SK-N-SH treated with all-trans-retinoic acid at 6 μM for 48 hours (cell line): ENCODE data around the gene TBC1D12.
A peak's percentile ranks its signal among the peaks of the same experiment; 100 is the strongest.

Experiments
- ATAC-seq: fragments of 200-7000 bp; cut with Tn5 transposase; 3 replicates; pipeline ENCODE4 v1.9.1; 2020; ENCODE audit warnings: mild to moderate bottlenecking, moderate library complexity
- ARNTL ChIP-seq: fragments of 450-650 bp; formaldehyde crosslinking; IDR thresholded peaks from 2 replicates; pipeline ENCODE4 v1.5.0; 2020; ENCODE audit warnings: low read depth, mild to moderate bottlenecking, moderate library complexity, borderline replicate concordance
- CREB5 ChIP-seq: fragments of 250-450 bp; sonication (Bioruptor Pico); IDR thresholded peaks from 2 replicates; pipeline ENCODE4 v1.5.1; 2020; ENCODE audit warnings: low read depth, mild to moderate bottlenecking, moderate library complexity
- CSDC2 ChIP-seq: fragments of 250-450 bp; sonication (Bioruptor Pico); IDR thresholded peaks from 2 replicates; pipeline ENCODE4 v1.5.0; 2020; ENCODE audit warnings: mild to moderate bottlenecking, moderate library complexity
- GLIS3 ChIP-seq: fragments of 250-450 bp; sonication (Bioruptor Pico); IDR thresholded peaks from 2 replicates; pipeline ENCODE4 v1.5.0; 2020; ENCODE audit warnings: mild to moderate bottlenecking, moderate library complexity
- OSR1 ChIP-seq: fragments of 250-450 bp; sonication (Bioruptor Pico); IDR thresholded peaks from 2 replicates; pipeline ENCODE4 v1.8.0; 2022; ENCODE audit warnings: moderate library complexity, mild to moderate bottlenecking, inconsistent platforms
- PATZ1 ChIP-seq: fragments of 250-450 bp; sonication (Bioruptor Pico); IDR thresholded peaks from 2 replicates; pipeline ENCODE4 v1.8.0; 2020; ENCODE audit warnings: mild to moderate bottlenecking, moderate library complexity, borderline replicate concordance
- POU6F1 ChIP-seq: fragments of 250-450 bp; sonication (Bioruptor Pico); IDR thresholded peaks from 2 replicates; pipeline ENCODE4 v1.8.0; 2021; ENCODE audit warnings: low read depth, mild to moderate bottlenecking, moderate library complexity, borderline replicate concordance
- PPARA ChIP-seq: fragments of 250-450 bp; sonication (Bioruptor Pico); IDR thresholded peaks from 2 replicates; pipeline ENCODE4 v1.5.0; 2020; ENCODE audit warnings: mild to moderate bottlenecking, borderline replicate concordance
- RARB ChIP-seq: fragments of 250-450 bp; sonication (Bioruptor Pico); IDR thresholded peaks from 2 replicates; pipeline ENCODE4 v1.8.0; 2021; ENCODE audit warnings: mild to moderate bottlenecking, moderate library complexity
- SNAI2 ChIP-seq: fragments of 250-450 bp; sonication (Bioruptor Pico); IDR thresholded peaks from 2 replicates; pipeline ENCODE4 v1.5.0; 2020; ENCODE audit warnings: mild to moderate bottlenecking, moderate library complexity
- TCF4 ChIP-seq: fragments of 250-450 bp; sonication (Bioruptor Pico); IDR thresholded peaks from 2 replicates; pipeline ENCODE4 v1.8.0; 2021; ENCODE audit warnings: mild to moderate bottlenecking, moderate library complexity, borderline replicate concordance
- TOX ChIP-seq: fragments of 250-450 bp; sonication (Bioruptor Pico); IDR thresholded peaks from 2 replicates; pipeline ENCODE4 v1.8.0; 2021; ENCODE audit warnings: mild to moderate bottlenecking, moderate library complexity, borderline replicate concordance
- ZFP3 ChIP-seq: fragments of 250-450 bp; sonication (Bioruptor Pico); IDR thresholded peaks from 2 replicates; pipeline ENCODE4 v1.5.0; 2020; ENCODE audit warnings: mild to moderate bottlenecking, moderate library complexity
- ZFP30 ChIP-seq: fragments of 450-650 bp; formaldehyde crosslinking; IDR thresholded peaks from 2 replicates; pipeline ENCODE4 v1.5.0; 2022; ENCODE audit warnings: mild to moderate bottlenecking, moderate library complexity
- ZNF70 ChIP-seq: fragments of 450-650 bp; formaldehyde crosslinking; IDR thresholded peaks from 2 replicates; pipeline ENCODE4 v1.5.0; 2020; ENCODE audit warnings: mild to moderate bottlenecking, moderate library complexity
- ZNF8 ChIP-seq: fragments of 450-650 bp; formaldehyde crosslinking; IDR thresholded peaks from 2 replicates; pipeline ENCODE4 v1.5.0; 2020; ENCODE audit warnings: mild to moderate bottlenecking, moderate library complexity
- TF ChIP-seq, protein P1 (sequence below): fragments of 250-450 bp; sonication (Bioruptor Pico); IDR thresholded peaks from 2 replicates; pipeline ENCODE4 v1.5.1; 2021; ENCODE audit warnings: mild to moderate bottlenecking, moderate library complexity

Gene TBC1D12

GRCh38 chr10:94397549-94398370 lies 4.6 kb upstream of the TBC1D12 start:
- TF ChIP-seq, protein P1, sequence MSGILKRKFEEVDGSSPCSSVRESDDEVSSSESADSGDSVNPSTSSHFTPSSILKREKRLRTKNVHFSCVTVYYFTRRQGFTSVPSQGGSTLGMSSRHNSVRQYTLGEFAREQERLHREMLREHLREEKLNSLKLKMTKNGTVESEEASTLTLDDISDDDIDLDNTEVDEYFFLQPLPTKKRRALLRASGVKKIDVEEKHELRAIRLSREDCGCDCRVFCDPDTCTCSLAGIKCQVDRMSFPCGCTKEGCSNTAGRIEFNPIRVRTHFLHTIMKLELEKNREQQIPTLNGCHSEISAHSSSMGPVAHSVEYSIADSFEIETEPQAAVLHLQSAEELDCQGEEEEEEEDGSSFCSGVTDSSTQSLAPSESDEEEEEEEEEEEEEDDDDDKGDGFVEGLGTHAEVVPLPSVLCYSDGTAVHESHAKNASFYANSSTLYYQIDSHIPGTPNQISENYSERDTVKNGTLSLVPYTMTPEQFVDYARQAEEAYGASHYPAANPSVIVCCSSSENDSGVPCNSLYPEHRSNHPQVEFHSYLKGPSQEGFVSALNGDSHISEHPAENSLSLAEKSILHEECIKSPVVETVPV (CRISPR knock-in tag) = no peak
- TF ChIP-seq ZNF70 (CRISPR knock-in tag) = no peak
- peak; percentile 30; the same call in 2 of the 3 replicates for ATAC-seq

DNA sequence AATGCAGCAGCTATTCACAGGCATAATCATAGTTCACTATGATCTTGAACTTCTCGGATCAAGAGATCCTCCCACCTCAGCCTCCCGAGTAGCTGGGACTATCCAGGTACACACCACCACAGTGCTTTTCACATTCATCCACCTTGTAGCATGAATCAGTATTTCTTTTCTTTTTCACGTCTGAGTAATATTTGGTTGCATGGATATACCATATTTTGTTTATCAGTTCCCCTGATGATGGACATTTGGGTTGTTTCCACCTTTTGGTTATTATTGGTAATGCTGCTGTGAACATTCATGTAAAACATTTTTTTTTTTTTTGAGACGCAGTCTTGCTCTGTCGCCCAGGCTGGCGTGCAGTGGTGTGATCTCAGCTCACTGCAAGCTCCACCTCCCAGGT lies 3.6 kb upstream of the TBC1D12 start:
- ATAC-seq = no peak
- TF ChIP-seq ZFP30 (CRISPR knock-in tag) (no peak), ZNF8 (peak; percentile 84)

GRCh38 chr10:94402843-94403379 lies 570 bp downstream of the TBC1D12 start:
- ATAC-seq = peak; percentile 37

DNA sequence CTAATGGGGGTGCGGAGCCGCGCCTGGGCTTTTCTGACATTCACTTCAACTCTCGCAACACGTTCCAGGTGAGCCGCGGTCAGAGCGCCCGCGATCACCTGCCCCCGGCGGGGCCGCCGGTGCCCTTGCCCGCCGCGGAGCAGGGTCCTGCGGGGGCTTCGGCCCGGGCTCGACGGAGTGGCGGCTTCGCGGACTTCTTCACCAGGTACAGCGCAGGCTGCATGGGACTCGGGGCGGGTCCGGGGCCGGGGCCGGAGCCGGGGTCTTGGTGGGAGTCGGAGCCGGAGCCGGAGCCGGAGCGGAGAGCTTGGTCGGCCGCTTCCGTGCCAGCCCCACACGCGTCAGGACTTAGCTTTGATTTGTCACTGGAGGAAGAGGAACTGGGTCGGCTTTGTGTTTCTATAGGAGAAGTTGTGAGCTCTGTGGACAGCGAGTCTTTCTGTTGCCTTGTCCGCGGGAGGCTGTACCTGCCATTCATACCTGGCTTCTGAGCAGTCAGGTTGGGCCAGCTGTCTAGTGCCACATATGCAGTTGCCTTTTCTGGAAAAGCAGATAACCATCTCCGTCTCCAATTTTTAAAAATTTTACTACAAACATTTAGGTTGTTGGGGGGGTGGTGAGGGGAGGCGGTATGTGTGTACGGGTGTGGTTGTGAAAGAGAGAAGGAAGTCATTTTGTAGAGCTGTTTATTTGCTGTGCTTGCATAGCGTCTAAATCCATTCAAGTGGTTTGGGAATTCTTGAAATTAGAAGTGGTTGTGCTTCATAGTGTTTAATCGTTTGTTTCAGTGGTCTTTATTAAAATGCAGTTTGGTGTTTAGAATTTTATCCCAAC lies 1.3 kb downstream of the TBC1D12 start:
- peak; percentile 54 for ATAC-seq
- TF ChIP-seq PATZ1 = no peak

More at GRCh38 chr10:94402843-94403379, 570 bp downstream of the TBC1D12 start:
- no peak for TF ChIP-seq POU6F1 (CRISPR knock-in tag)
- peak; percentile 66; the same call in 1 of the 2 replicates for TF ChIP-seq ZFP3 (CRISPR knock-in tag)

DNA sequence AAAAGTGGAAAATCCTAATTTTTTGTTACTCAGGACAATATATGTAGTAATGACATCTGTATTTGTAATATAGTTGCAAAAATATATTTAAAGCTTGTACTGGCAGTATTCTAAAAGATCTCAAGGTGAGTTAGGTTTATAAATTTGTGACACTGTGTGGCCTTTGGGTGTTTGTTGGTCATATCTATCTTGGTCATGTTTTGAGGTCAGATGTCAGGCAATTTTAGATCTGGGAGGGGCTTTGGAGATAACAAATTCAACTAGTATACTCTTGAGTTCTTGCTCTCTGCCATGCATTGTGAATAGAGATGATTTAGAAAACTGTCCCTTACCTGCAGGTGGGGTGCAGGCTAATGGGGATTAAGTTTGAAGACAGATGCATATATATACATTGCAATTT lies 3.1 kb downstream of the TBC1D12 start:
- TF ChIP-seq SNAI2 (no peak), TCF4 (CRISPR knock-in tag) (no peak), ZFP30 (CRISPR knock-in tag) (no peak), OSR1 (CRISPR knock-in tag) (no peak), RARB (CRISPR knock-in tag) (no peak), TOX (CRISPR knock-in tag) (no peak), GLIS3 (no peak), CSDC2 (CRISPR knock-in tag) (no peak)
- no peak for ATAC-seq

DNA sequence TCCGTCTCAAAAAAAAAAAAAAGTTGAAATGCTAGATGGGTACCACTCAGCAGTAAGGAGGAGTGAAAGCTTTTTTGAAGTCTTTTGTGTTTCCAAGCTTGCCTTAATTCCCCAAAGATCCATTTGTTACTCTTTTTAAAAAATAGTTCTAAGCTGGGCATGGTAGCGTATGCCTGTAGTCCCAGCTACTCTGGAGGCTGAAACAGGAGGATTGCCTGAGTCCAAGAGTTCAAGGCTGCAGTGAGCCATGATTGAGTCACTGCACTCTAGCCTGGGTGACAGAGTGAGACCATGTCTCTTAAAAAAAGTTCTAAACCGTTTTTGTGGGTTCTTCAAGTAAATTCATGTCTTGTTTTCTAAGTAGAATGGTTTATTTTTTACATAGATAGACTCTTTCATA lies 5.3 kb downstream of the TBC1D12 start:
- no peak for TF ChIP-seq CREB5
- TF ChIP-seq ZNF70 (CRISPR knock-in tag) = no peak
- TF ChIP-seq, protein P1 (CRISPR knock-in tag) = no peak
- no peak for TF ChIP-seq CSDC2 (CRISPR knock-in tag)
- no peak for TF ChIP-seq PPARA (CRISPR knock-in tag)
- TF ChIP-seq ARNTL = no peak
- no peak for TF ChIP-seq POU6F1 (CRISPR knock-in tag)
- no peak for ATAC-seq
